Keratinocyte (primary cell): ENCODE results near the gene CAMKMT. TPM values are rescaled to one million over a fixed set of nuclear protein-coding genes. Genes with fewer than 3 reads are reported as not detected.

Experiments used
- DNase-seq: peaks from one replicate; pipeline ENCODE4 v3.0.0-alpha.2; 2011; ENCODE audit warnings: low read depth, missing footprints, low spot score
- FAIRE-seq: peaks from 2 replicates; lab custom pipeline; 2011; peaks lifted over from hg19 to GRCh38; lab: Jason Lieb, UNC
- H2AFZ ChIP-seq: 2 replicates; pipeline ENCODE4 v1.6.0; 2012; ENCODE audit warnings: low read length, control low read depth, inconsistent platforms; ENCODE audit not compliant: control insufficient read depth
- H3K27ac ChIP-seq: 2 replicates; pipeline ENCODE4 v1.5.1; 2011; ENCODE audit warnings: low read length; ENCODE audit not compliant: control insufficient read depth, insufficient read depth
- H3K27me3 ChIP-seq: 3 replicates; pipeline ENCODE4 v1.6.0; 2011; ENCODE audit warnings: low read length; ENCODE audit not compliant: control insufficient read depth, insufficient read depth; ENCODE audit errors: extremely low read depth
- H3K36me3 ChIP-seq, 2 experiments: 2 replicates in 1 of 2; 3 replicates in 1 of 2; pipeline ENCODE4 v1.5.1; 2011; ENCODE audit warnings: low read length in 2 of 2, mild to moderate bottlenecking in 1 of 2; ENCODE audit not compliant: control insufficient read depth in 2 of 2, insufficient read depth in 2 of 2; ENCODE audit errors: extremely low read depth in 1 of 2
- H3K4me1 ChIP-seq: 3 replicates; pipeline ENCODE4 v1.5.1; 2011; ENCODE audit warnings: low read length; ENCODE audit not compliant: control insufficient read depth, insufficient read depth; ENCODE audit errors: extremely low read depth
- H3K4me2 ChIP-seq: 3 replicates; pipeline ENCODE4 v1.6.0; 2011; ENCODE audit warnings: low read depth, low read length; ENCODE audit not compliant: control insufficient read depth, insufficient read depth; ENCODE audit errors: extremely low read depth
- H3K4me3 ChIP-seq, 3 experiments: fragments of 200-600 bp in 1 of 3; sonication (generic) in 1 of 3; 2 replicates in 2 of 3; 3 replicates in 1 of 3; pipeline ENCODE4 v1.5.1; 2011 to 2016; ENCODE audit warnings: low read length in 3 of 3, mild to moderate bottlenecking in 3 of 3, control low read depth in 2 of 3, inconsistent platforms in 1 of 3, low read depth in 1 of 3, mixed read lengths in 1 of 3, mixed run types in 1 of 3, moderate library complexity in 1 of 3; ENCODE audit not compliant: control insufficient read depth in 2 of 3, insufficient read depth in 2 of 3; ENCODE audit errors: extremely low read depth in 1 of 3
- H3K79me2 ChIP-seq: 2 replicates; pipeline ENCODE4 v1.6.0; 2012; ENCODE audit warnings: low read length; ENCODE audit not compliant: control insufficient read depth, insufficient read depth
- H3K9ac ChIP-seq: 3 replicates; pipeline ENCODE4 v1.6.0; 2011; ENCODE audit warnings: low read length; ENCODE audit not compliant: control insufficient read depth, insufficient read depth; ENCODE audit errors: extremely low read depth
- H3K9me1 ChIP-seq: 3 replicates; pipeline ENCODE4 v1.6.0; 2011; ENCODE audit warnings: low read length; ENCODE audit not compliant: control insufficient read depth, insufficient read depth; ENCODE audit errors: extremely low read depth
- H3K9me3 ChIP-seq: 2 replicates; pipeline ENCODE4 v1.5.1; 2012; ENCODE audit warnings: low read depth, low read length; ENCODE audit not compliant: control insufficient read depth
- H4K20me1 ChIP-seq: 3 replicates; pipeline ENCODE4 v1.6.0; 2011; ENCODE audit warnings: low read length; ENCODE audit not compliant: control insufficient read depth, insufficient read depth; ENCODE audit errors: extremely low read depth
- CTCF ChIP-seq, 3 experiments: IDR thresholded peaks in 1 of 3; conservative IDR thresholded peaks in 1 of 3; optimal IDR thresholded peaks in 1 of 3; 2 replicates in 2 of 3; 3 replicates in 1 of 3; pipeline versions ENCODE3 to v1.5.1; 2011; ENCODE audit warnings: low read length in 3 of 3, mild to moderate bottlenecking in 3 of 3, moderate library complexity in 2 of 3, control low read depth in 1 of 3, inconsistent platforms in 1 of 3; ENCODE audit not compliant: insufficient read depth in 2 of 3; ENCODE audit errors: extremely low read depth in 1 of 3
- EZH2 ChIP-seq: IDR thresholded peaks from one replicate; pipeline ENCODE4 v1.6.1; 2012; ENCODE audit warnings: inconsistent platforms, mild to moderate bottlenecking, low read length, moderate library complexity
- dilution Hi-C: fragments of 300-500 bp; cut with MboI; formaldehyde crosslinking; loops from one replicate; pipeline ENCODE4 v1.7.0; 2020; ENCODE audit warnings: low sequenced_read_pairs; ENCODE audit not compliant: extremely low pct_ligation_motif_present
- polyA plus RNA-seq, 5 experiments: library from polyadenylated mRNA; depleted of rRNA in 3 of 5; stranded (reverse) in 3 of 5; stranded (forward) in 1 of 5; unstranded in 1 of 5; fragments of >200 nt; gene quantifications; 1 replicate in 1 of 5; 2 replicates in 3 of 5; 3 replicates in 1 of 5; pipeline versions ENCODE4 v1.2.1 to v1.2.3, GENCODE V29; 2011 to 2012; ENCODE audit warnings: missing spikeins in 2 of 5, low read depth in 1 of 5, low replicate concordance in 1 of 5

The CAMKMT gene
- polyA plus RNA-seq, 1 donor (not counting 4 experiments of a cell fraction or from before 2014, with no cell fraction given), result 9.9 TPM

GRCh38 chr2:44560941-44561340 is 199.2 kb downstream of the CAMKMT start:
- peaks cover 7% of the 10 kb centered on the region for H3K4me1 ChIP-seq
- H3K4me2 ChIP-seq, result no peak overlapping the region
- no peak overlapping the region for H3K9ac ChIP-seq
- no peaks in the 10 kb centered on the region for H3K27me3 ChIP-seq
- H4K20me1 ChIP-seq, result no peaks in the 10 kb centered on the region
- no peaks in the 10 kb centered on the region for H3K9me1 ChIP-seq
- no peaks in the 10 kb centered on the region for H3K36me3 ChIP-seq
- H3K27ac ChIP-seq, result no peak overlapping the region
- TF ChIP-seq CTCF (optimal IDR thresholded peaks at IDR 0.05 in 1 of 3, IDR thresholded peaks at IDR 0.05 in 1 of 3, conservative IDR thresholded peaks at IDR 0.05 in 1 of 3; ENCODE audit: extremely low read depth in 1 of 3, insufficient read depth in 2 of 3, low read length in 3 of 3), result no peak
- FAIRE-seq (no peak), DNase-seq (no peak)
- no peaks in the 10 kb centered on the region for H3K79me2 ChIP-seq
- dilution Hi-C loops, result no loop called here
- H2AFZ ChIP-seq, result no peak overlapping the region
- no peaks in the 10 kb centered on the region for H3K9me3 ChIP-seq
- H3K4me3 ChIP-seq, result no peak overlapping the region

GRCh38 chr2:44562737-44563136 is 201.0 kb downstream of the CAMKMT start:
- FAIRE-seq (no peak), DNase-seq (no peak)
- Histone ChIP-seq H3K9me1 (no peaks in the 10 kb centered on the region), H3K4me2 (no peak overlapping the region), H3K27ac (no peak overlapping the region), H4K20me1 (no peaks in the 10 kb centered on the region), H3K27me3 (no peaks in the 10 kb centered on the region), H3K4me3 (no peak overlapping the region), H3K36me3 (no peaks in the 10 kb centered on the region), H3K79me2 (no peaks in the 10 kb centered on the region), H2AFZ (no peak overlapping the region), H3K4me1 (peaks cover 7% of the 10 kb centered on the region), H3K9me3 (no peaks in the 10 kb centered on the region), H3K9ac (no peak overlapping the region)
- dilution Hi-C loops, result no loop called here
- TF ChIP-seq EZH2 (no peak), CTCF (optimal IDR thresholded peaks at IDR 0.05 in 1 of 3, IDR thresholded peaks at IDR 0.05 in 1 of 3, conservative IDR thresholded peaks at IDR 0.05 in 1 of 3; ENCODE audit: extremely low read depth in 1 of 3, insufficient read depth in 2 of 3, low read length in 3 of 3) (no peak)
